ENCODE measurements around the gene EPHA5.

GRCh38 chr4:65559270-65559669, 111.0 kb downstream of the EPHA5 start:
- TF ChIP-seq CTCF (IDR thresholded peaks at IDR 0.05) = no peak
- no peak for TF ChIP-seq SIN3A (IDR thresholded peaks at IDR 0.05; ENCODE audit: borderline replicate concordance, insufficient read depth, low read depth, low read length)
- TF ChIP-seq POLR2AphosphoS5 (IDR thresholded peaks at IDR 0.05; ENCODE audit: low read depth, low read length) = no peak
- no peak for TF ChIP-seq TCF7L2 (IDR thresholded peaks at IDR 0.05; ENCODE audit: low read depth, low read length)
